HCT116 (cell line): Measurements from ENCODE around the gene MMD. TPM values are rescaled to one million over a fixed set of nuclear protein-coding genes. Genes with fewer than 3 reads are reported as not detected.

Experiments used
- ATAC-seq: fragments of 200-7000 bp; cut with Tn5 transposase; 2 replicates; pipeline ENCODE4 v1.9.1; 2020; ENCODE audit warnings: mild to moderate bottlenecking, moderate library complexity
- BruUV-seq: library from RNA; stranded (reverse); fragments of 400-500 nt; replicated peaks from 2 replicates; lab custom pipeline; 2021; lab: Mats Ljungman, UMichigan
- CTCF ChIA-PET: fragments of 300-600 bp; sonication (Branson Sonifier 250); formaldehyde crosslinking; loops from one replicate; lab custom pipeline; 2021; ENCODE audit warnings: antibody characterized with exemption; lab: Charles Lee
- POLR2A ChIA-PET: fragments of 300-600, 350-600 bp; sonication (Branson Sonifier 250); formaldehyde crosslinking; loops from one replicate; lab custom pipeline; 2021; ENCODE audit warnings: antibody characterized with exemption; lab: Charles Lee
- RAD21 ChIA-PET, 2 experiments: fragments of 300-600 bp; sonication (Branson Sonifier 250); formaldehyde crosslinking; loops; one replicate each; lab custom pipeline; 2023; ENCODE audit warnings: low total read pairs in 2 of 2; ENCODE audit not compliant: uncharacterized antibody in 2 of 2, unreplicated experiment in 2 of 2, low non-redundant PET in 1 of 2; lab: Charles Lee
- DNase-seq: peaks from one replicate; pipeline ENCODE4 v3.0.0-alpha.2; 2010; ENCODE audit warnings: low read depth, low spot score
- H2AFZ ChIP-seq: fragments of 200-600 bp; shearing (Covaris generic), sonication (generic); 2 replicates; pipeline ENCODE4 v1.6.1; 2017; ENCODE audit warnings: low read depth, mixed run types, mixed read lengths, antibody characterized with exemption, low read length; ENCODE audit not compliant: poor library complexity, severe bottlenecking
- H3K27ac ChIP-seq: 2 replicates; pipeline ENCODE4 v1.5.1; 2012; ENCODE audit warnings: low read depth, low read length
- H3K27me3 ChIP-seq: fragments of 200-600 bp; sonication (generic); 2 replicates; pipeline ENCODE4 v1.6.1; 2016; ENCODE audit warnings: mixed run types, low read length, mixed read lengths; ENCODE audit not compliant: insufficient read depth
- H3K36me3 ChIP-seq, 2 experiments: fragments of 200-500 bp in 1 of 2; fragments of 200-600 bp in 1 of 2; sonication (Bioruptor generic) in 1 of 2; sonication (generic) in 1 of 2; 2 replicates each; pipeline versions ENCODE4 v1.5.1 to v1.6.1; 2014 to 2016; ENCODE audit warnings: low read length in 2 of 2, inconsistent platforms in 1 of 2, mixed read lengths in 1 of 2, mixed run types in 1 of 2; ENCODE audit not compliant: insufficient read depth in 2 of 2, control insufficient read depth in 1 of 2
- H3K4me1 ChIP-seq, 2 experiments: fragments of 200-600 bp in 1 of 2; sonication (generic) in 1 of 2; 2 replicates each; pipeline versions ENCODE4 v1.5.1 to v1.6.1; 2012 to 2017; ENCODE audit warnings: low read length in 2 of 2, inconsistent platforms in 1 of 2, mild to moderate bottlenecking in 1 of 2, mixed read lengths in 1 of 2, mixed run types in 1 of 2, moderate library complexity in 1 of 2; ENCODE audit not compliant: insufficient read depth in 2 of 2, control insufficient read depth in 1 of 2
- H3K4me2 ChIP-seq: fragments of 200-600 bp; sonication (generic); 2 replicates; pipeline ENCODE4 v1.6.1; 2017; ENCODE audit warnings: mixed run types, low read length, mixed read lengths
- H3K4me3 ChIP-seq, 2 experiments: fragments of 200-600 bp in 1 of 2; sonication (generic) in 1 of 2; replicated peaks in 1 of 2; 2 replicates each; pipeline ENCODE4 v1.5.1; 2011 to 2016; ENCODE audit warnings: low read length in 2 of 2, control low read depth in 1 of 2, low read depth in 1 of 2, mild to moderate bottlenecking in 1 of 2, mixed read lengths in 1 of 2, mixed run types in 1 of 2
- H3K79me2 ChIP-seq: fragments of 200-600 bp; sonication (generic); 2 replicates; pipeline ENCODE4 v1.6.1; 2017; ENCODE audit warnings: mild to moderate bottlenecking, mixed run types, low read length, moderate library complexity, mixed read lengths; ENCODE audit not compliant: insufficient read depth
- H3K9ac ChIP-seq: fragments of 200-600 bp; sonication (generic); 2 replicates; pipeline ENCODE4 v1.6.1; 2016; ENCODE audit warnings: low read length, mixed read lengths
- H3K9me2 ChIP-seq: fragments of 200-600 bp; sonication (generic), shearing (Covaris generic); 2 replicates; pipeline ENCODE4 v1.6.1; 2017; ENCODE audit warnings: mixed run types, mild to moderate bottlenecking, moderate library complexity; ENCODE audit not compliant: insufficient read depth
- H3K9me3 ChIP-seq, 2 experiments: fragments of 200-500 bp in 1 of 2; fragments of 200-600 bp in 1 of 2; sonication (Bioruptor generic) in 1 of 2; sonication (generic) in 1 of 2; 2 replicates each; pipeline ENCODE4 v1.6.1; 2014 to 2017; ENCODE audit warnings: low read length in 2 of 2, mixed read lengths in 2 of 2, inconsistent platforms in 1 of 2, low read depth in 1 of 2, mild to moderate bottlenecking in 1 of 2, mixed run types in 1 of 2, moderate library complexity in 1 of 2; ENCODE audit not compliant: control insufficient read depth in 1 of 2, insufficient read depth in 1 of 2
- H4K20me1 ChIP-seq: fragments of 200-600 bp; sonication (generic), shearing (Covaris generic); 2 replicates; pipeline ENCODE4 v1.6.1; 2017; ENCODE audit warnings: mixed run types, mild to moderate bottlenecking, moderate library complexity; ENCODE audit not compliant: insufficient read depth
- CBX3 ChIP-seq: IDR thresholded peaks from 2 replicates; pipeline ENCODE4 v1.6.1; 2012; ENCODE audit warnings: low read depth
- CEBPB ChIP-seq: IDR thresholded peaks from 2 replicates; pipeline ENCODE4 v1.6.1; 2012; ENCODE audit warnings: low read depth
- CTCF ChIP-seq, 3 experiments: fragments of 200-600 bp in 1 of 3; sonication (generic) in 1 of 3; IDR thresholded peaks in 2 of 3; conservative IDR thresholded peaks in 1 of 3; 2 replicates each; pipeline ENCODE4 v1.5.1; 2012 to 2017; ENCODE audit warnings: low read depth in 2 of 3, low read length in 2 of 3, antibody characterized with exemption in 1 of 3, borderline replicate concordance in 1 of 3, control low read depth in 1 of 3, mild to moderate bottlenecking in 1 of 3, mixed read lengths in 1 of 3, mixed run types in 1 of 3, moderate library complexity in 1 of 3; ENCODE audit not compliant: insufficient read depth in 1 of 3
- RAD21 ChIP-seq: IDR thresholded peaks from 2 replicates; pipeline ENCODE4 v1.6.1; 2012; ENCODE audit warnings: low read depth, mild to moderate bottlenecking
- intact Hi-C: fragments of 100-400 bp; cut with micrococcal nuclease; formaldehyde crosslinking; loops from 2 replicates; pipeline ENCODE4 v1.10.0; 2022
- total RNA-seq: library from RNA; stranded (reverse); gene quantifications from one replicate; pipeline ENCODE4 v1.2.1, GENCODE V29; 2021; ENCODE audit not compliant: unreplicated experiment

The MMD gene
- total RNA-seq, 1 experiment from 2014 or later = 21.3 TPM

GRCh38 chr17:55356434-55357328, 65.0 kb downstream of the MMD start:
- Histone ChIP-seq H3K4me3 (no peak overlapping the region), H3K79me2 (no peaks in the 10 kb centered on the region), H2AFZ (peak overlapping the region; percentile 86), H3K9me2 (no peaks in the 10 kb centered on the region), H3K36me3 (no peaks in the 10 kb centered on the region), H3K27me3 (no peaks in the 10 kb centered on the region), H3K4me1 (peaks cover 0 to 4% of the 10 kb centered on the region in 2 experiments; a peak in 1 of 4 replicates), H3K4me2 (peak overlapping the region; percentile 32), H3K9me3 (no peaks in the 10 kb centered on the region), H3K27ac (no peak overlapping the region), H4K20me1 (no peaks in the 10 kb centered on the region)
- peak; percentile 100 for ATAC-seq
- BruUV-seq = no TSS peak
- ChIA-PET POLR2A (no interaction called here), RAD21 (interaction anchor here (0.6 to 1.9 kb wide), 5 partner anchors 157 to 364 kb away, joined by 4 to 6 read pairs (median 4); no protein-coding TSS in a partner anchor)
- intact Hi-C loops = loop anchor here (1.0 to 10.0 kb wide), 3 partner anchors 158 to 408 kb away; no protein-coding TSS in a partner anchor
- peak; percentile 84 for DNase-seq
- TF ChIP-seq CTCF (IDR thresholded peaks at IDR 0.05 in 2 of 3, conservative IDR thresholded peaks at IDR 0.05 in 1 of 3; ENCODE audit: borderline replicate concordance in 1 of 3, insufficient read depth in 1 of 3, low read depth in 2 of 3, low read length in 2 of 3) (peak; percentile 74 to 99 (median 93)), RAD21 (peak; percentile 83), CEBPB (no peak), CBX3 (peak; percentile 61)
- TF ChIP-seq, all 23 proteins: peak for 3
- CTCF ChIA-PET = interaction anchor here (0.6 to 6.1 kb wide), 15 partner anchors 10 to 377 kb away, joined by 3 to 51 read pairs (median 5); partner anchors contain the start of gene SMIM36
- no peak overlapping the region for H3K9ac ChIP-seq
